H54 (cell line): ENCODE results near the gene BCAS1.
"Not testable (repeated sequence)": the region's sequence is repeated elsewhere in the genome, so short reads cannot be mapped to it uniquely, and the experiment has no call there.

Experiments
- DNase-seq: peaks from one replicate; pipeline ENCODE4 v3.0.0; 2011; ENCODE audit warnings: low spot score, mixed read lengths; ENCODE audit not compliant: insufficient read length
- FAIRE-seq: peaks from 3 replicates; lab custom pipeline; 2011; peaks lifted over from hg19 to GRCh38; lab: Jason Lieb, UNC
- POLR2A ChIP-seq: IDR thresholded peaks from 2 replicates; pipeline ENCODE4 v1.6.1; 2011; ENCODE audit warnings: low read depth, mild to moderate bottlenecking, low read length

BCAS1 gene

DNA sequence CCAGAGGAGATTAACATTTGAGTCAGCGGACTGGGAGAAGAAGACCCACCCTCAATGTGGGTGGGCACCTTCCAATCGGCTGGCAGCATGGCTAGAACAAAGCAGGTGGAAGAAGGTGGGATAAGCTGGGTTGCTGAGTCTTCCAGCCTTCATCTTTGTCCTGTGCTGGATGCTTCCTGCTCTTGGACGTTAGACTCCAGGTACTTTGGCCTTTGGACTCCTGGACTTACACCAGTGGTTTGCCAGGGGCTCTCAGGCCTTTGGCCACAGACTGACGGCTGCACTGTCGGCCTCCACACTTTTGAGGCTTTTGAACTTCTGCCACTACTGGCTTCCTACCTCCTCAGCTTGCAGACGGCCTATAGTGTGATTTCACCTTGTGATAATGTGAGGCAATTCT, 50.8 kb downstream of the BCAS1 start:
- no peak for TF ChIP-seq POLR2A
- no peak for FAIRE-seq
- no peak for DNase-seq

DNA sequence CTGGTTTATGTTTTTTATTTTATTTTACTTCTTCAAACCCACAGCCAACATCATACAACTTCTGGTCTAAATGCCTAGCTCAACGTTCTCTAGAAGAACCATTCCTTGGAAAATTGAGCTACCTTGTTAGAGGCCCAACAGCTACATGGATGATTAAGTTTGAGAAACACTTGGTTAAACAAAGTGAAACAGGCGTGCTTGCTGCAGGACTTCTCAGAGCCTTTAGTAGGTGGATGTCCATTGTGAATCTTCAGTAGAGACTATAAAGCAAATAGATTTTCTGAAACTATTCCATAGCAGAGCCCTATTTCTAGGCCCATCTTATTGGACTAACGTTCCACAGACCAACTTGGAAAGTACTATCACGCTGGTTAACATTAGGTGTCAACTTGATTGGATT, 51.3 kb downstream of the BCAS1 start:
- FAIRE-seq (no peak), DNase-seq (no peak)
- TF ChIP-seq POLR2A, result no peak

DNA sequence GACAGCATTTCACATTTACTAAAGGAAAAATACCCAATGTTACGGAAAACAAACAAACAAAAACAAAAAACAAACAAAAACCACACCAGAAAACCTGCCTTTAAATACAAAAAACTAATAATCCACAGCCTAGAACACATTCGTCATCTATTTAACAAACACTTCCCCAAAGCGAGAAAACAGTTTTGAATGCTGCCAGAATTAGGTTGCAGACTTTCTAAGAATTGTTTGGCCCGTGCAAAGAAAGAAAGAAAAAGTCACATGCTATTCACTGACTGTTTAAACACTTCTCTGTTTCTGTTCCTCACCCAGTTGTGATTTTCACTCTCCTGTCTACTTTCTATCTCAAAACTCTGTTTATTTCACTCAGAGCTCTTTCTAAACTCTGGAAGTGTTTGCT, 52.5 kb downstream of the BCAS1 start:
- no peak for TF ChIP-seq POLR2A
- DNase-seq (no peak), FAIRE-seq (no peak)

DNA sequence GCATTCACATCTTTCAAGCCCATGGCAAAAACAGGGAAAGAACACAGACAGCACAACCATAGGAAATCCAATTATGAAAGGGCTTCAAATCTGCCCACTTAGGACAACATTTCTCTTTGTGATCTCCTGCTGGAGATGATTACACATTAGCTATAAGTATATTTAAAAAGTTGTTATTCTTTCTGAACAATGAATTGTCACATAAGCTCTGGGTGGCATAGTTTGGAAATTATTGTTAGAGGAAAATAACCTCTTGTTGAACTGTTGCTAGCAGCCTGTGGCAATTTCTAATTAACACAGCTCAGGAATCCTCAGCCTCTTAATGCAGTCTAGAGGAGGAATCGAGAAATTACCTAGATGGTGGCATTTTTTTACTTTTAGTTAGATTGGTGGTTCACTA, 54.9 kb downstream of the BCAS1 start:
- FAIRE-seq (no peak), DNase-seq (no peak)
- TF ChIP-seq POLR2A, result no peak

DNA sequence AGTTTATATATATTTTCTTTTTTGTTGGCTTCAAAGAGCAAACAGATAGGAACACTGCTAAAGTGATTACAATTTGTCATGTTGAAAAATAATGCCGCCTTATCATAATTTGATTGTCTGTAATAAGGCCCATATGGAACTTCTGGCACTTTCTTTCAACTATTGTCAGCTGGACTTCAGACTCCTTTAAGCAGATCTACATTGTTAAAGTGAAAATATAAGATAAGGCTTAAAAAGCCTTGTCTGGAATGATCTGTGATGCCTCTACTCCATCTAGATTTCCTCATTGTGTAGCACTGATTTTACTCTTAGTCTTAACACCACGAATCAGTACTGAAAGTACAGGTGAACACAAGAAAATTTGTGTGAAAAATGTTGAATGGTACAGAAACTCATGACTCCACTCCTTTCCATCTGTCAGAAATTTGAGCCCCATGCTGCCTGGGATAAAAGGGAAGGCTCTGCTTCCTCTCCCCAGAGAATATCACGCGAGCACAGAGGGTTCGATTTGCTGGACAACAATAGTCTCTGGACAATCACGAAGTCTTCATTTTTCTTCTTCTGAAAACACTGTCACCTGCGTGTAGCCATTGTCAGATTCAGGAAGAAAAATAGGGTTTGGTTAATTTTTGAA, 56.0 kb downstream of the BCAS1 start:
- DNase-seq (no peak), FAIRE-seq (no peak)
- no peak for TF ChIP-seq POLR2A

DNA sequence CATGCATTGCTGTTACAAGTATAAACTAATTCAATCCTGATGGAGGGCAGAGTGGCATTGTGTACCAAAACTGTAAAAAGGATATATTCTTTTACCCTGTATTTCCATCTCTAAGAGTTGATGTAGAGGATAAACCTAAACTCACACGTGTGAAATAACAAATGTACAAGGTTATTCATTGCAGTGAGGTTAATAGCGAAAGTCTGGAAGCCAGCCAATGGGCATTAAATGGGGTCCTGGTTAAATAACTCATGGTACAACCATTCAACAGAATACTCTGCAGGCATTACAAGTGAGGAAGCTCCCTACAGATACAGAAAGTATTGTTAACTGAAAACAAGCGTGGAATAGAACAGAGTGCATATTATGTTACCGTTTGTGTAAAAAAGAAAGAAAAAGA, 56.9 kb downstream of the BCAS1 start:
- no peak for FAIRE-seq
- no peak for DNase-seq
- no peak for TF ChIP-seq POLR2A

DNA sequence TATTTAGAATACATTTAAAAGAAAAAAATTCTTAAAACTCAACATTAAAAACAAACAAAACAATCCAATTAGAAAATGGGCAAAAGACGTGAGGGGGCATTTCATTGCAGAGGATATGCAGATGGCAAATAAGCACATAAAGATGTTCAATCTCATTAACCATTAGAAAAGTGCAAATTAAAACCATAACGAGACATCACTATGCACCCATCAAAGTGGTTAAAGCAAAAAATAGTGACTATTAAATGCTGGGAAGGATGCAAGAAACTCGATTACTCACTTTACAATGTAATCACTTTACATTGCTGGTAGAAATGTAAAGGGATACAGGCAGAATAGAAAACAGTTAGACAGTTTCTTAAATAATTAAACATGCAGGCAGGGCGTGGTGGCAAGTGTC, 59.0 kb downstream of the BCAS1 start:
- TF ChIP-seq POLR2A, result no peak
- no peak for FAIRE-seq

DNA sequence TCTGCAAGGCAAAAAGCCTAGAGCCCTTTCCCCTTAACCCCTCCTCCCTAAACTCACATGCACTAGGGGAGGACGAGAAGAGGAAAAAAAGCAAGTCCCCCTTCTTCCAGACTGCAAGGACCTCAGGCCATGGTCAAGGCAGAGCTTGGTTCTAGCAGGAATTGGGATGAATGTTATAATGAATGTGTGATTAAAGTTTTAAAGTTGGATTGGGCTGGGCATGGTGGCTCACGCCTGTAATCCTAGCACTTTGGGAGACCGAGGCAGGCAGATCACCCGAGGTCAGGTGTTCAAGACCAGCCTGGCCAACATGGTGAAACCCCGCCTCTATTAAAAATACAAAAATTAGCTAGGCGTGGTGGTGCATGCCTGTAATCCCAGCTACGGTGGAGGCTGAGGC, 64.2 kb downstream of the BCAS1 start:
- not testable (repeated sequence) for DNase-seq, FAIRE-seq

More for the DNA sequence above, 59.0 kb downstream of the BCAS1 start:
- no peak for DNase-seq

DNA sequence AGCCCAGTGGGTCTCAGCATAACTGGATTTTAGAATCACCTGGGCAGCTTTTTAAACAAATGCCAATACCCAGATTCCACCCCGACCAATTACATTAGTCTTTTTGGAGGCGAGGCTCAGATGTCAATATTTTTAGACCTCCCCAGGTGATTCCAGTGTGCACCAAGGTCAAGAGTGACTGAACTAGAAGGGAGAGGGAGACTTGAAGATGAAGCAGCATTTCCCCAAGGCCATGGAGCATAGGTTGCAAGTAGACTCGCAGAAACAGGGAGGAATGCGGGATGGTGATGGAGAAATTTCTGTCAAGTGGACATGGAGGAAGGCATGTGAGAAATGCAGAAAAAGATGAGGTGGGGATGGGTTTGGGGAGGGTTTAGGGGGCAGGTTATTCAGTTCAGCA, 64.9 kb downstream of the BCAS1 start:
- no peak for FAIRE-seq

DNA sequence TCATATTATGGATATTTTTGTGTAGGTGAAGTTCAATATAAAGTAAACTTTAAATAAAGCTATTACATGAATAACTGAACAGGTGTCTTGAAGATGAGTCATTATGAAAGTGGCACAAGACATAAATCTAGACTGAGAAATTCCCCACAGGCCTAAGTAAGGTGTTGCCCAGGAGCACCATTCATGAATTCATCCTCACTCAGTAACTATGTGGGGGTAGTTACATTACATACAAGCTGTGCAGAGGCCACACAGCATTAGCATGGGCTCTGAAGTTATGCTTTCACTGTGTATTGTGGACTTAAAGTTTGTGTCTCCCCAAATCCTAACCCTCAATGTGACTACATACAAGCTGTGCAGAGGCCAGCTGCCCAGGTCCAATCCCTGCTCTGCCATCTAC, 65.9 kb downstream of the BCAS1 start:
- TF ChIP-seq POLR2A, result no peak
- FAIRE-seq (no peak), DNase-seq (no peak)

More for the DNA sequence above, 64.9 kb downstream of the BCAS1 start:
- no peak for TF ChIP-seq POLR2A
- DNase-seq, result no peak

DNA sequence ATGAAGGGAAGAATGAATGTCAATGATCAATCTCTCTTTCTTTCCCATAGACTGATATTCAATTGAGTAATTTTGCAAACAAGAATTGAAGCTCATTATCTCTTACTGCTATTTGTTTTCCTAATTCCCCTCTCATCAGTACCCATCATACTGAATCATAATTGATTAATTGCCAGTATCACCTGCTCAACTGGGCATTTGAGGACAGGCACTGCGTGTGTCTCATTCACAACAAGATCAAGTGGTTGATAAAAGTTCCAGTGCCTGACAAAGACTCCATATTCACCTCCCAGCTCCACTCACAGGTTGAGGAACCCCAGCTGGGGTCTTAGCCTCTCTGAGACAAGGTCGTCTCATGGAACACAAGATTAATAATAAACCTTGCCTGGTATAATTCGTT, 67.7 kb downstream of the BCAS1 start:
- FAIRE-seq, result no peak
- no peak for DNase-seq
- TF ChIP-seq POLR2A, result no peak

DNA sequence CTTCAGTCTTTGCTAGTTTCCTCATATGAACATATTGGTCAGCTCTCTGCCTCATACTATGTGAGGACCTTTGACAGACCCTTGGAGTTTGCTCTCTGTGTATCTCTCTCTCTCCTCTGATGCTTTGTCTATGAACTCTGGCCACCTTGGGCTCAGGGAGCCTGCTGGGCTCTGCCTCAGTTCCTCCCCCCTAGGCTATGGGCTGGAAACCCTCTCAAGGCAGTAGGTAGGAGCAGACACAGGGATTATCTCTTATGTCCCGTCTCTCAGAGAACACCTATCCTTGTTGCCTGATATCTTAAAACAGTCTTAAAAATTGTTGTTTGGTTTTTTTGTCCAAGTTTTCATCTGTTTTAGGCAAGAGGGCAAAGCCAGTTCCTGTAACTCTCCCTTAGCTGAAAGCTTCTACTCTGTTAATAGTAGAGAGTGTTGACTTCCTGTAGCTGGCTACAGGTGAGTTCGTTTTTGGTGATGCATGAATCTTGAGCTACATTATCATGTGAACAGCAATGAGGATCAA, 68.3 kb downstream of the BCAS1 start:
- TF ChIP-seq POLR2A, result no peak
- no peak for DNase-seq
- FAIRE-seq, result no peak

DNA sequence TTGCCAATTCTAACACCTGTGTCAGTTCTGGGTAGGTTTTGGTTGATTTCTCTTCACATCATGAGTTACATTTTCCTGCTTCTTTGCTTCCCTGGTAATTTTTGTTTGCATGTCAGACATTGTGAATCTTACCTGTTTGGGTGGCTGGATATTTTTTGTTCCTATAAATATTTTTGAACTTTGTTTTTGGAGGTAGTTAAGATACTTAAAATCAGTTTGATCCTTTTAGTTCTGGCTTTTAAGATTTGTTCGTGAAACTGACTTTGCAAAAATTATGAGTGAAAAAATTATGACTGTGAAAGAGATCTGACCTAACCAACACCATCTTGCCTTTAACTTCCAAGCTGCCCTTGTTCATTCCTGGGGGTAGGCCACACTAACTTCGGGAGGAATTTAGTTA, 69.5 kb downstream of the BCAS1 start:
- no peak for DNase-seq
- no peak for FAIRE-seq
- no peak for TF ChIP-seq POLR2A

DNA sequence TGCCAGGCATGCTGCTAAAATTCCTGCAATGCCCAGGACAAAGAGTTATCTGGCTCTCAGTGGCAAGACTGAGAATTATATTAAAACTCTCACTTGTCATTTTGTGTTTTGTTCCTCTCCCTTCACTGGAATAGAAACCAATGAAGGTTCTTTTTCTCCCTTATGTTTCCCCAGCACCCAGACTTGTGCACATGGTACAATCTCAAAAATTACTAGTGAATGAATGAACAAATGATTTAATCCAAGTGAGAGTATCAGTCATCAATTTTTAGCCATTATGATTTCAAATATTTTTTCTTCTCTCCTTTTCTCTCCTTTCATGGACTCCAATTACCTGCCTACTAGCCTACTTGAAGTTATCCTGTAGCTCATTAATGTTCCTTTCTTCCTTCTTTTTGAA, 70.1 kb downstream of the BCAS1 start:
- no peak for TF ChIP-seq POLR2A
- DNase-seq (no peak), FAIRE-seq (no peak)

DNA sequence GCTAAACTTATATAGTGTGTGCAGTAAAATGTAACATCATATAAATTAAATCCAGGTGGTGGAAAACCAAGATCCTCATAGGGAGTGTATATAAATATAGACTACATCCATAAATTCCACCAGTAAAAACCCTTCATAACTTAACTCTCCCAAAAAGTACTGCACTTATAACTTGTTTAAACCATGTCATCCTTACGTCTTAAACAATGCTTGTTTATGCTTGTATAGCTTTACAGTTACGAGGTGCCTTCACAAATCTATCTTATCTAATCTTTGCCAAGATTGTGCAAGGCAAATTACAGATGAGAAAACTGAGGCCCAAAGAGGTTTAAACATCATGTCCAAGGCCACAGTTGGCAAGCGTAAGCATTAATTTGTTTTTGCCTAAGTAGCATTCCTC, 71.3 kb downstream of the BCAS1 start:
- FAIRE-seq (no peak), DNase-seq (no peak)
- no peak for TF ChIP-seq POLR2A
